HG03558 (cell line): ENCODE data around the gene TOLLIP.

Experiments
- ATAC-seq: cut with Tn5 transposase; IDR thresholded peaks from one replicate; pipeline ENCODE4 v1.9.1; 2021; ENCODE audit warnings: moderate number of reproducible peaks; ENCODE audit not compliant: unreplicated experiment; ENCODE audit errors: extremely low read depth

The TOLLIP gene

DNA sequence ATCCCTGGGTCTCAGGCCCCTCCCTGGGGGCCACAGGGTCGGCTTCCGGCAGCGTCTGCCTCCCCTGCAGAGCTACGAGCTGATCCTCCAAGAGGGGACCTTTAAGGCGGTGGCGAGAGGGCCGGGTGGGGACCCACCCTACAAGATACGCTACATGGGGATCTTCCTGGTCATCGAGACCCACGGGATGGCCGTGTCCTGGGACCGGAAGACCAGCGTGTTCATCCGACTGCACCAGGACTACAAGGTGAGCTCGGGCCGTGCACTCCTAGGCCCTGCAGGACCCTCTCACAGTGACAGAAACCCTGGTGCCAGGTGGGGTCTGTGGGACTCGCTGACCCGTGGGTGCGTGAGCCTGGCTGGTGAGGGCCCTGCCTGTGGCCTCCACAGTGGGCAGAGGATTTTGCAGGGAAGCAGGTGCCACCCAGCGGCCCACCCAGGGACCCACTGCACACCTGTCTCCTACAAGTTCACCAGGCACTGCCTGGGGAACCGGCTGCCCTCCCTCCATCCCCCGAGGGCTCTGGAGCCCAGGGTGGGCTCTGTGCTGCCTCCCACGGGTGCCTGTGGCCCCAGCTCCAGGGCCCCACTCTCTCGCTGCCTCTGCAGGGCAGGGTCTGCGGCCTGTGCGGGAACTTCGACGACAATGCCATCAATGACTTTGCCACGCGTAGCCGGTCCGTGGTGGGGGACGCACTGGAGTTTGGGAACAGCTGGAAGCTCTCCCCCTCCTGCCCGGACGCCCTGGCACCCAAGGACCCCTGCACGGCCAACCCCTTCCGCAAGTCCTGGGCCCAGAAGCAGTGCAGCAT is 72.9 kb downstream of the TOLLIP start:
- no peak for ATAC-seq

- no peak for ATAC-seq
Measured at GRCh38 chr11:1235901-1236315, 73.5 kb downstream of the TOLLIP start.

- no peak for ATAC-seq
Measured at GRCh38 chr11:1235306-1235900, 74.0 kb downstream of the TOLLIP start.

DNA sequence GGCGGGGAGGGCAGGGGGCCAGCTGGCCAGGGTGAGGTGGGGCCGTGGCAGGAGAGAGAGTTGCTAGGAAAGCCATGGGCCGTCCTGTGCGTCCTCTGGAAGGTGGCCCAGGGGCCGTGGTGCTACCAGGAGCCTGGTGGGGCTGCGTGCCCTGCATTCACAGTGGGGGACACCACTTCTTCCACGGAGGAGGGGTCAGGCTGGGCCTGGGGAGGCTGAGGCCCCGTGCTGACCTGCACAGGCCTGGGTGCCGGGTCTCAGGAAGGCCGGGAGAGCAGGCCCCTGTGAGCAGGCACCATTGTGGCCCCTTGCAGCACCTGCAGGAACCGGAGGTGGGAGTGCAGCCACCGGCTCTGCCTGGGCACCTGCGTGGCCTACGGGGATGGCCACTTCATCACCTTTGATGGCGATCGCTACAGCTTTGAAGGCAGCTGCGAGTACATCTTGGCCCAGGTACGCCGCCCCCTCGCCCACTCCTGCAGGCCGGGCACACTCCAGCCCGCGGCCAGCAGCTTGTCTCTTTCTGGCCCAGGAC is 74.6 kb downstream of the TOLLIP start:
- no peak for ATAC-seq

- no peak for ATAC-seq
Measured at GRCh38 chr11:1234054-1234720, 75.2 kb downstream of the TOLLIP start.

- no peak for ATAC-seq
Measured at GRCh38 chr11:1233351-1234053, 75.9 kb downstream of the TOLLIP start.

- no peak for ATAC-seq
Measured at GRCh38 chr11:1232883-1233321, 76.5 kb downstream of the TOLLIP start.

DNA sequence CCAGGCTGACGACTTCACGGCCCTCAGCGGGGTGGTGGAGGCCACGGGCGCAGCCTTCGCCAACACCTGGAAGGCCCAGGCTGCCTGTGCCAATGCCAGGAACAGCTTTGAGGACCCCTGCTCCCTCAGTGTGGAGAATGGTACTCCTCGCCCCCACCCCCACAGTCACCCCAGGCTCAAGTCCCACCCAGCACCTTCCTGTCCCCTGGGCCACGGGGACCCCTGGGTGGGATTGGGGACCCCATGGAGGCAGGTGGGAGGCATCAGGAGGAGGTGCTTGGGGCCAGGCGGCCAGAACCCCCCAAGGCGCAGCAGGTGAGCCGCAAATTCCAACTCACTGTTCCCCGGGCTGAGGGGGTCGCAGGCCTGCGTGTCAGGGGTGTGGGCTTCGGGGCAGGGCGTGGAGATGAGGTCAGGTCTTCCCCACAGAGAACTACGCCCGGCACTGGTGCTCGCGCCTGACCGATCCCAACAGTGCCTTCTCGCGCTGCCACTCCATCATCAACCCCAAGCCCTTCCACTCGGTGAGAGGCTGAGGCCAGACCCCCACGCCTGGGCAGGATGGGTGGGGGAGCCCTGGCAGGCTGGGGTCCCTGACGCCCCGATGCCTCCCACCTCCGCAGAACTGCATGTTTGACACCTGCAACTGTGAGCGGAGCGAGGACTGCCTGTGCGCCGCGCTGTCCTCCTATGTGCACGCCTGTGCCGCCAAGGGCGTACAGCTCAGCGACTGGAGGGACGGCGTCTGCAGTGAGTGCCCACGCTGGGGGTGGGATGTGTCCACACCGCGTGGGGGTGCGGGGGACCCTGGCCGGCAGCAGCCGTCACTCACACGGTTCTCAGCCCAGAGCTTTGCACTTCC is 77.2 kb downstream of the TOLLIP start:
- no peak for ATAC-seq

GRCh38 chr11:1231396-1232020 is 77.9 kb downstream of the TOLLIP start:
- no peak for ATAC-seq

DNA sequence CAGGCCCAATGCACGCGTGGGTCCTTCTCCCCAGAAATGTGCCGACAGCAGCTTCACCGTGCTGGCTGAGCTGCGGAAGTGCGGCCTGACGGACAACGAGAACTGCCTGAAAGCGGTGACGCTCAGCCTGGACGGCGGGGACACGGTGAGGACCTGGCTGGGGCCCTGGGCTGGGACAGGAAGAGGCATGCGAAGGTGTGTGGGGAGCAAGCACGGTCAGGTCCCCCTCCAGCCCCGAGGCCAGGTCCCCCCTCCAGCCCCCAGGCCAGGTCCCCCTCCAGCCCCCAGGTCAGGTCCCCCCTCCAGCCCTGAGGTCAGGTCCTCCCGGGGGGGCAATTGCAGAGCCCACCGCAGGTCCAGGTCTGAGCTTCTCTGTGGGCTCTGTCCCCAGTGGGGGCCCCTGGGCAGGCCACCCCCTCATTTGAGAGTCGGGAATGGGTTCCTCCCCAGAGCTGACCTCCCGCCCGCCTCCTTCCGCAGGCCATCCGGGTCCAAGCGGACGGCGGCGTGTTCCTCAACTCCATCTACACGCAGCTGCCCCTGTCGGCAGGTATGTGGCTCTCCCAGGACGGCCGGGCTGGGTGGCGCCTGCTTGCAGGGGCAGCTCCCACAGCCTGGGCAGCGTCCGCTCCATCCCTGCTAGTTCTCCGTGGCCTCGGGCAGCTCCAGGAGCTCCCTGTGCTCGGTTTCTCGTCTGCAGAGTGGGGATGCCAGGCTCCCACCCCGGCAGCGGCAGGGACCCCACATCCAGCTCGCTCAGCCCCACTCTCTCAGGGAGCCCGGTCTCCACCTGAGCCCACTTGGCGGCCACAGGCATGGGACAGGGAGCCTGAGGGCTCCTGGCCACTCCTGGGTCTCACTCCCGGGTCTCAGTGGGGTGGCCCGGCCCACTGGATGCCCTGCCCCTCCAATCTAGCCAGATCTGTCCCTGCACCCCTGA is 78.7 kb downstream of the TOLLIP start:
- ATAC-seq: no peak

DNA sequence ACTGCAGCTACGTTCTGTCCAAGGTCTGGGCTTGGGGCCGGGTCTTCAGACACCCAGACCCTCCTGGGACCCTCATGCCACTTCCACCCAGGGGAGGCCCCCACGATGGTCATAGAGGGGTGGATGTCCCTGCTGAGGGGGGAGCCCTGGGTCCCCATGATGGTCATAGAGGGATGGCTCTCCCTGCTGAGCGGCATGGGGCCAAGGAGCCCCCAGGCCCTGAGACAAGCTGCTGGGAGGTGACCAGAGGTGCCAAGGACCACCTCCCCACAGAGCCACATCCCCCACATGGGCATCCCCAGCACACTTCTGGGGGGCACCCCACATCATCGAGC is 79.3 kb downstream of the TOLLIP start:
- no peak for ATAC-seq

DNA sequence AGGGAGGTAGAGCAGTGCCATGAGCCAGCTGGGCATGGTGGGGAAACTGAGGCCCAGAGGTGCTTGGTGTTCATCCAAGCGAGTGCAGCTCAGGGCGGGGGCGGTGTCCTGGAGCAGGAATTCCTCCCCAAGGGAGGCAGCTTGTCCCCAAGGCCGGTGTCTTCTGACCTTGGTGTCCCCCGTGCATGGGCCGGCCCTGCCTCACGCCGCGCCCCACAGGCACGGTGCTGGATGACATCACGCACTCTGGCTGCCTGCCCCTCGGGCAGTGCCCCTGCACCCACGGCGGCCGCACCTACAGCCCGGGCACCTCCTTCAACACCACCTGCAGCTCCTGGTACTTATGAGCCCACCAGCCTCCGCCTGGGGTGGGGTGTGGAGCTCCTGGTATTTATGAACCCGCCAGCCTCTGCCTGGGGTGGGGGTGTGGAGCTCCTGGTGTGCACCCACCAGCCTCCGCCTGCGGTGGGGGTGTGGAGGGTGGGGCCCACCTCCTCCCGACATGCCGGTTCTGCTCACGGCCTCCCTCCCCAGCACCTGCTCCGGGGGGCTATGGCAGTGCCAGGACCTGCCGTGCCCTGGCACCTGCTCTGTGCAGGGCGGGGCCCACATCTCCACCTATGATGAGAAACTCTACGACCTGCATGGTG is 79.8 kb downstream of the TOLLIP start:
- no peak for ATAC-seq

DNA sequence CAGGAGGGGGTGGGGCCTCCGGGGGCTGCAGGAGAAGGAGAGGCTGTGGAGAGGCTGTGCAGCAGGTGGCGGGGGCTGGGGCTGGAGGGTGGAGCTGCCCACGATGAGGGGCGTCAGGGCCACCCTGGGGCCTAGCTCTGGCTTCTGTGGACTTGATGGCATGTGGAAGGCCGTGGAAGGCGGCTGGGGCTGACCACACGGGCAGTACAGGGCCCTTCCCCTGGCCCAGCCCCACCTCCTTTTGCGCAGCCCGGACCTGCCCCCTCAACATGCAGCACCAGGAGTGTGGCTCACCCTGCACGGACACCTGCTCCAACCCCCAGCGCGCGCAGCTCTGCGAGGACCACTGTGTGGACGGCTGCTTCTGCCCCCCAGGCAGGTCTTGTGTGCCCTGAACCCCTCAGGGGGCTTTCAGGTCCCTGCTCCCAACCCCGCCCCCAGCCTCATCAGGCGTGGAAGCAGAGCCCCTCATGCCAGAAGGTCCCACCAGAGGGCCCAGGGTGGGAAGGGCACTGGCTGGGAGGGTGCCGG is 80.4 kb downstream of the TOLLIP start:
- ATAC-seq: no peak

DNA sequence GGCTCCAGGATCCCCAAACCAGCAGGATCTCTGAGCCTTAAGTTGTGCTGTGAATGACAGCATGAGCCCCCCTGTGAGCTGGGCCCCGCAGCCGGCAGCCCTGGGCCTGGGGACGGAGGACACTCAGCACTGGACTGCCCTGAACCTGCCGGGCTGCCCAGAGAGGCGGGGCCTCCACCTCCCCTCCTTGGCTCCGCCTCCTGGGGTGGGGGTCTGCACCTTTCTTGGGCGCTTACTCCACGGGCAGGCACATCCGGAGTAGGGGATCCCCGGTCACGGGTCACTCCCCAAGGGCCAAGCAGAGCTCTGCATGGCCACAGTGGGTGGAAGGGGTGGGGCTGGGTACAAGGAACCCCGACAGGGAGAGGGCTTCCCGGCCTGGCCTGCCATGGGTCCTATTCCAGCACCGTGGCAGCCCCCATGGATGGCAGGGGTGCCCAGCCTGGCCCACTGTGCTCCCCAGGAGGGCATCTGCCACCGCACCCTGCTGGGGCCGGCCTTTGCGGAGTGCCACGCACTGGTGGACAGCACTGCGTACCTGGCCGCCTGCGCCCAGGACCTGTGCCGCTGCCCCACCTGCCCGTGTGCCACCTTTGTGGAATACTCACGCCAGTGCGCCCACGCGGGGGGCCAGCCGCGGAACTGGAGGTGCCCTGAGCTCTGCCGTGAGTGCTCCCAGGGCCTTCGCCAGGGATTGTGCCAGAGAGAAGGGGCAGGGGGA is 81.2 kb downstream of the TOLLIP start:
- no peak for ATAC-seq

GRCh38 chr11:1227551-1228100 is 81.8 kb downstream of the TOLLIP start:
- ATAC-seq: no peak

DNA sequence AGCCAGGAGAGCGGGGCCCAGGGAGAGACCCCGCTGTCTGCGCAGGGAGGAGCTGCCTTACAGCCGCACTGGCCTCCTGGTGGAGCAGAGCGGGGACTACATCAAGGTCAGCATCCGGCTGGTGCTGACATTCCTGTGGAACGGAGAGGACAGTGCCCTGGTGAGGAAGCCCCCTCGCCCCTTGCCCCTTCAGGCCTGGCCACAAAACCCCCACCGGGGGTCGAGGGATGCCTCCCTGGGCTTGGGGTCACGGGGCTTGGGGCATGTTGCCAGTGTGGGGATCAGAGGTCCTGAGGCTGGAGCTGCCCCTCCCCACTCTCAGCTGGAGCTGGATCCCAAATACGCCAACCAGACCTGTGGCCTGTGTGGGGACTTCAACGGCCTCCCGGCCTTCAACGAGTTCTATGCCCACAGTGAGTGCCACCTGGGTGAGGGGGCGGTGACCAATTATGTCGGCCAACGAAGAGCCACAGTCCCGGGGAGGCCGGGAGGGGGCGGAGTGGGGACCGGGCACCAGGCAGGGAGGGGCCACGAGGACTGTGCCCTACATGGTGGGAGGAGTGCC is 82.4 kb downstream of the TOLLIP start:
- no peak for ATAC-seq
